Heart right ventricle (tissue), 16 donors: ENCODE data around the gene CLSTN2. TPM values are rescaled to one million over a fixed set of nuclear protein-coding genes. Genes with fewer than 3 reads are reported as not detected.

ENCODE experiments used
- ATAC-seq, 8 donors: fragments of 200-7000 bp; cut with Tn5 transposase; one replicate each; pipeline ENCODE4 v1.9.1; 2020; ENCODE audit warnings: mild to moderate bottlenecking in 8 of 8, moderate library complexity in 8 of 8, moderate number of reproducible peaks in 1 of 8
- DNase-seq, 2 donors: peaks; one replicate each; pipeline ENCODE4 v3.0.0-alpha.2; 2020
- H3K27ac ChIP-seq, 10 donors: fragments of 200-600 bp; sonication (generic) in 2 of 10; one replicate each; pipeline versions ENCODE4 v1.5.0 to v1.8.0; 2020 to 2022; ENCODE audit warnings: mild to moderate bottlenecking in 3 of 10
- H3K27me3 ChIP-seq, 7 donors: fragments of 200-600 bp; one replicate each; pipeline ENCODE4 v1.8.0; 2021 to 2022; ENCODE audit warnings: mild to moderate bottlenecking in 2 of 7
- H3K36me3 ChIP-seq, 9 donors: fragments of 200-600 bp; sonication (generic) in 1 of 9; one replicate each; pipeline versions ENCODE4 v1.5.0 to v1.8.0; 2020 to 2022; ENCODE audit warnings: mild to moderate bottlenecking in 2 of 9
- H3K4me1 ChIP-seq, 9 donors: fragments of 200-600 bp; sonication (generic) in 1 of 9; one replicate each; pipeline versions ENCODE4 v1.5.0 to v1.8.0; 2020 to 2022; ENCODE audit warnings: mild to moderate bottlenecking in 4 of 9
- H3K4me3 ChIP-seq, 10 donors: fragments of 200-600 bp; sonication (generic) in 2 of 10; one replicate each; pipeline versions ENCODE4 v1.5.0 to v1.8.0; 2020 to 2022; ENCODE audit warnings: mild to moderate bottlenecking in 7 of 10, moderate library complexity in 2 of 10
- H3K9me3 ChIP-seq, 11 donors: fragments of 200-600 bp in 10 of 11; sonication (generic) in 2 of 11; one replicate each; pipeline versions ENCODE4 v1.5.0 to v1.8.0; 2013 to 2022; ENCODE audit warnings: mild to moderate bottlenecking in 2 of 11, control low read depth in 1 of 11, moderate library complexity in 1 of 11
- CTCF ChIP-seq, 9 donors: fragments of 200-600 bp; sonication (generic) in 2 of 9; IDR thresholded peaks; one replicate each; pipeline versions ENCODE4 v1.5.0 to v1.8.0; 2021 to 2022; ENCODE audit warnings: antibody characterized with exemption in 9 of 9, mild to moderate bottlenecking in 5 of 9, moderate library complexity in 1 of 9
- WGBS, 2 donors: extraction: QIAGEN DNeasy Blood & Tissue Kit; methylation state at CpG; one replicate each; pipeline ENCODE4 v1.1.7; 2013; ENCODE audit warnings: inconsistent platforms in 1 of 2; 5-methylcytosine and 5-hydroxymethylcytosine counted together
- intact Hi-C, 10 donors: fragments of 100-400 bp; cut with DNase I; formaldehyde crosslinking; loops; one replicate each; pipeline versions ENCODE4 v1.11.1 to v1.14.2; 2022
- polyA plus RNA-seq, 2 donors: library from polyadenylated mRNA; stranded (reverse); fragments of 200-250 nt; gene quantifications; one replicate each; pipeline ENCODE4 v1.2.3, GENCODE V29; 2013
- total RNA-seq, 10 donors: library from RNA; stranded (reverse); fragmentation: NEBNext Ultra II Directional in 3 of 10; extraction: Animal tissue kit (Norgen Biotek cat#: 25700) in 3 of 10; gene quantifications; one replicate each; pipeline versions ENCODE4 v1.2.1 to v1.2.4, GENCODE V29; 2021 to 2023
- donor health status: Arrhythmogenic right ventricular cardiomyopathy.
- donor health status: ischemic (EF 13 %, LVEDD 7.1; RV severe dilation, severe dysfunction).
- donor health status: healthy with polysubstance abuse.
- donor health status: DM: no; HTN: yes; CAD: no.
- donor health status: DM: no; HTN: no; CAD: no.
- donor health status: ischemic (EF 25% LVEDD 6.9; RV normal size, moderate dysfunction).
- donor health status: ischemic (EF 25% LVEDD 5.7; RV mildly dilated, moderate dysfunction).
- donor health status: healthy.
- donor health status: DM: yes; HTN: yes; CAD: no.
- donor health status: Ischemic cardiomyopathy.
- donor health status: ischemic (EF 35%, LVEDD 5.7; RV mildly dilated, moderate dysfunction).
- donor health status: nonischemic (EF 11% LVEDD 7.7; RV severe dilation, severe dysfunction).
- donor health status: DM: yes; HTN: yes; CAD: no.
- donor health status: PGD.
- donor health status: ischemic (EF 29% LVEDD 5.4; RV normal size, mild dysfunction).
- donor health status: nonischemic (EF 23%, LVEDD 6.1; RV moderate dilation, normal function).

CLSTN2 gene
- total and polyA plus RNA-seq, 12 donors, result 0.57 to 10.7 (median 4.4) TPM

- Histone ChIP-seq H3K36me3 (no peaks in the 10 kb centered on the region), H3K9me3 (peaks cover 0 to 12% (median 0%) of the 10 kb centered on the region in 11 donors), H3K4me3 (no peak overlapping the region), H3K27ac (no peak overlapping the region), H3K27me3 (no peaks in the 10 kb centered on the region), H3K4me1 (no peaks in the 10 kb centered on the region)
- no peak for TF ChIP-seq CTCF (IDR thresholded peaks at IDR 0.05)
- intact Hi-C loops, result loop anchor here in 1 of 10 donors (10.0 kb wide), 1 partner anchor 1676 kb away; no protein-coding TSS in a partner anchor
- peak in 1 of 8 donors; percentile 37 for ATAC-seq
- no peak for DNase-seq
- 62 to 75% methylated on average over 5 of the region's 5 CpGs for whole genome bisulfite sequencing, 2 donors
Observed at GRCh38 chr3:140341203-140341602, 406.2 kb downstream of the CLSTN2 start.

GRCh38 chr3:140341817-140342403 is 406.9 kb downstream of the CLSTN2 start:
- no peak overlapping the region for H3K4me3 ChIP-seq
- TF ChIP-seq CTCF (IDR thresholded peaks at IDR 0.05), result no peak
- intact Hi-C loops, result loop anchor here in 1 of 10 donors (10.0 kb wide), 1 partner anchor 1677 kb away; no protein-coding TSS in a partner anchor
- DNase-seq, result no peak
- no peak overlapping the region for H3K27ac ChIP-seq
- 86 to 88% methylated on average over 5 of the region's 5 CpGs for WGBS, 2 donors
- no peaks in the 10 kb centered on the region for H3K4me1 ChIP-seq
- H3K9me3 ChIP-seq, result peaks cover 0 to 12% (median 0%) of the 10 kb centered on the region in 11 donors
- H3K27me3 ChIP-seq, result no peaks in the 10 kb centered on the region
- no peaks in the 10 kb centered on the region for H3K36me3 ChIP-seq
- ATAC-seq, result no peak

GRCh38 chr3:140342668-140343067 is 407.7 kb downstream of the CLSTN2 start:
- Histone ChIP-seq H3K4me3 (no peak overlapping the region), H3K36me3 (no peaks in the 10 kb centered on the region), H3K9me3 (peaks cover 0 to 12% (median 0%) of the 10 kb centered on the region in 11 donors), H3K4me1 (no peaks in the 10 kb centered on the region), H3K27me3 (no peaks in the 10 kb centered on the region), H3K27ac (no peak overlapping the region)
- intact Hi-C loops, result loop anchor here in 1 of 10 donors (10.0 kb wide), 1 partner anchor 1678 kb away; no protein-coding TSS in a partner anchor
- ATAC-seq, result no peak
- TF ChIP-seq CTCF (IDR thresholded peaks at IDR 0.05), result no peak
- WGBS, 2 donors, result 54 to 73% methylated on average over 2 of the region's 2 CpGs
- DNase-seq, result no peak

- H3K4me3 ChIP-seq, result no peak overlapping the region
- H3K27ac ChIP-seq, result no peak overlapping the region
- no peak for TF ChIP-seq CTCF (IDR thresholded peaks at IDR 0.05)
- no peaks in the 10 kb centered on the region for H3K4me1 ChIP-seq
- H3K36me3 ChIP-seq, result no peaks in the 10 kb centered on the region
- DNase-seq (no peak), ATAC-seq (no peak)
- H3K27me3 ChIP-seq, result no peaks in the 10 kb centered on the region
- H3K9me3 ChIP-seq, result peaks cover 0 to 12% (median 0%) of the 10 kb centered on the region in 11 donors
- WGBS, 2 donors, result 82 to 84% methylated on average over 8 of the region's 8 CpGs
- intact Hi-C loops, result loop anchor here in 1 of 10 donors (10.0 kb wide), 1 partner anchor 1679 kb away; no protein-coding TSS in a partner anchor
Observed at GRCh38 chr3:140343211-140344081, 408.5 kb downstream of the CLSTN2 start.
